ENCODE data around the gene PDCD5.

DNA sequence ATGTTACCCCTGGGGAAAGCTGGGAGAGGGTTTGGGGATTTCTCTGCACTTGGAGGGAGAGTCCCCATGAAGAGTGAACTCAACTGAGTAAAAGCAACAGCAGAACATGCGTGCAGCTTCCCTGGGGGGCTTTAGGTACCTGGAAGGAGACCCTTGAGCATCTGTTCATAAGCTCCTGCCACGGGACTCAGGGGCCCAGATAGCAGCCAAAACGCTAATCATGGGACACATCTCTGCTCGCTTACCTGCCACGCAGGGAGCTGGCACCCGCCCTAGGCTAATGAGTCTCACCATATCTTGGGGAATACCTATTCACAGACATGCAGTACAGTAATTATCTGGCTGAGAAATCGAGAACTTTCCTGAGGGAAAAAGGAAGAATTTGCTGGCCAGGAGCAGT lies 33.9 kb downstream of the PDCD5 start:
- TF ChIP-seq, protein P1, sequence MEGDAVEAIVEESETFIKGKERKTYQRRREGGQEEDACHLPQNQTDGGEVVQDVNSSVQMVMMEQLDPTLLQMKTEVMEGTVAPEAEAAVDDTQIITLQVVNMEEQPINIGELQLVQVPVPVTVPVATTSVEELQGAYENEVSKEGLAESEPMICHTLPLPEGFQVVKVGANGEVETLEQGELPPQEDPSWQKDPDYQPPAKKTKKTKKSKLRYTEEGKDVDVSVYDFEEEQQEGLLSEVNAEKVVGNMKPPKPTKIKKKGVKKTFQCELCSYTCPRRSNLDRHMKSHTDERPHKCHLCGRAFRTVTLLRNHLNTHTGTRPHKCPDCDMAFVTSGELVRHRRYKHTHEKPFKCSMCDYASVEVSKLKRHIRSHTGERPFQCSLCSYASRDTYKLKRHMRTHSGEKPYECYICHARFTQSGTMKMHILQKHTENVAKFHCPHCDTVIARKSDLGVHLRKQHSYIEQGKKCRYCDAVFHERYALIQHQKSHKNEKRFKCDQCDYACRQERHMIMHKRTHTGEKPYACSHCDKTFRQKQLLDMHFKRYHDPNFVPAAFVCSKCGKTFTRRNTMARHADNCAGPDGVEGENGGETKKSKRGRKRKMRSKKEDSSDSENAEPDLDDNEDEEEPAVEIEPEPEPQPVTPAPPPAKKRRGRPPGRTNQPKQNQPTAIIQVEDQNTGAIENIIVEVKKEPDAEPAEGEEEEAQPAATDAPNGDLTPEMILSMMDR (conservative IDR thresholded peaks at IDR 0.05) = no peak
- no peak for TF ChIP-seq EZH2 (IDR thresholded peaks at IDR 0.05; ENCODE audit: low read depth)

All from PC-9 (cell line).